Frontal cortex (tissue), 4 donors: ENCODE measurements around the gene CHST11. TPM values are rescaled to one million over a fixed set of nuclear protein-coding genes. Genes with fewer than 3 reads are reported as not detected.
"Not testable (repeated sequence)": the region's sequence is repeated elsewhere in the genome, so short reads cannot be mapped to it uniquely, and the experiment has no call there.

ENCODE experiments used
- DNase-seq, 2 donors: peaks; one replicate each; pipeline ENCODE4 v3.0.0; 2012; ENCODE audit warnings: low spot score in 2 of 2
- FAIRE-seq: peaks from 2 replicates; lab custom pipeline; 2012; peaks lifted over from hg19 to GRCh38; lab: Jason Lieb, UNC
- small RNA-seq: library from RNA; depleted of rRNA; stranded (forward); fragments of <200 nt; gene quantifications from one replicate; pipeline ENCODE3, GENCODE V24; 2014
- total RNA-seq: library from RNA; depleted of rRNA; stranded (reverse); fragments of >200 nt; gene quantifications from one replicate; pipeline ENCODE4 v1.2.3, GENCODE V29; 2014
- donor health status: control.
- donor health status: control.
- donor health status: control.

Gene CHST11
- total RNA-seq, 1 donor from 2014 or later, result 22.0 TPM

DNA sequence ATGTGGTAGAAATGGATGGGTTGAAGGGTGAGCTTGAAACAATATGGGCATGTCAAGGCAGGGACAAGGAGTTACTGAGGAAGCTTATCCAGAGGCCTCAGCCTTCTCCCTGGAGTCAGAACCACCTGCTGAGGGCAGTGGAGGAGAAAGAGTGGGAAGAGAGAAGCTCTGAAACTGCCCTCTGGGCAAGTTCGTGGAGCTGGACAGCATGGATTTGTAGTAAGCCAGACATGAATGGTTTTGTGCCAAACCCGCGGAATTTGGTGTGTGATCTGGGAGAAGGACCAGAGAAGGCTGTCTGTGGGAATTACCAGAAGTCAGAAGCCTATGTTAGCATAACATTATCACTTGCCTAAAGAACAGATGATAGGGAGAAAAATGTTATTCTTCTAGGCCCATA, 336.5 kb downstream of the CHST11 start:
- DNase-seq, result no peak
- no peak for FAIRE-seq

DNA sequence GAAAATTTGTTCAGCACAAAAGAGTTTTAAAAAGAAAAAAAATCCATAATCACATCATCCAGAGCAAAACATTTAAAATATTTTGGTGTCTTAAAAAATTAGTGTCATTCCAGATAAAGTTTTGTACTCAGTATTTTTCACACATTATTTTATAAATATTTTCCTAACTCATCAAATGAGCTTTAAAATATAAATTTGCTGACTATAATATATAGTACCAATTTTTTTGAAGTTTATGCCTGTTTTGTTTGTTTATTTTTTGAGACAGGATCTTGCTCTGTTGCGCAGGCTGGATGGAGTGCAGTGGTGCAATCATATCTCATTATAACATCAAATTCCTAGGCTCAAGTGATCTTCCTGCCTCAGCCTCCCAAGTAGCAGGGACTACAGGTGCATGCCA, 337.2 kb downstream of the CHST11 start:
- DNase-seq (no peak), FAIRE-seq (peak; percentile 83)

DNA sequence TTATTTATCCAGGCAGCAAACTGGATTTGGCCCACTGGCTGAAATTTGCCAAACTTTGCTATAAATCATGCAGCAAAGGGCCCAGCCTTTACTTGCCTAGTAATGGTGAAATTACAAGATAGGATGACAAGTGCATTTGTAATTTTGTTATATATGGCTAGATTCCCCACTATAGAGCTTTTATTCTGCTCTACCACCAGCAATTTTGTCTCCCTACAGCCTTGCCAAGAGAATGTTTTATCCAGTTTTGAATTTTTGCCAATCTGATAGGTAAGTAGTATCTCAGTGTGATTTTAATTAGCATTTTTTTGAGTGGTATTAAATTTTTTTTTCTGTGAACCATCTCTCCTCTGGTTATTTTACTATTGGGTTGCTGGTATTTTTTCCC, 339.7 kb downstream of the CHST11 start:
- FAIRE-seq, result no peak
- no peak for DNase-seq

- FAIRE-seq (no peak), DNase-seq (no peak)
These were observed 342.7 kb downstream of the CHST11 start for GRCh38 chr12:104799458-104799857.

GRCh38 chr12:104801005-104801404, 344.3 kb downstream of the CHST11 start:
- FAIRE-seq (no peak), DNase-seq (no peak)

- DNase-seq (no peak), FAIRE-seq (no peak)
These were observed 344.7 kb downstream of the CHST11 start for GRCh38 chr12:104801427-104801826.

GRCh38 chr12:104802208-104802607, 345.5 kb downstream of the CHST11 start:
- FAIRE-seq (no peak), DNase-seq (no peak)

DNA sequence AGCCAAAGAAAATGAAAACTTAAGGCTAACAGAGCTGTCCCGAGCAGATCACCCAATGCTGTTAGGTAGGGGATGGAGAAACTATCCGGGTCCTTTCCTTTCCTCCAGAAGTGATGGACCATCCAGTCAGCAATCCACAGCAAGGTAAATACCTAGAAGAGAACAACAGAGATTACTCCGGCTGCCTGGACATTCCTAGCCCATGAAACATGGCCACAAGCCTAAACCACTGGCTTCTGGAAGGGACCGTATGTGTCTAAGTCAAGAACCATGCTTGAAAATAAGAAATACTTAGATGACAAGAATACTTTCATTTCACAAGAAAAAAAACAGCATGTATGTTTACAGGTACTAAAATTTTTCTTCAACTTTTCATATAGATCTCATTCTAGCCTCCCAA, 348.4 kb downstream of the CHST11 start:
- DNase-seq, result no peak
- no peak for FAIRE-seq

- not testable (repeated sequence) for FAIRE-seq
These were observed 349.4 kb downstream of the CHST11 start for GRCh38 chr12:104806194-104806593.

GRCh38 chr12:104809251-104809650, 352.5 kb downstream of the CHST11 start:
- FAIRE-seq (no peak), DNase-seq (no peak)

More at GRCh38 chr12:104806194-104806593, 349.4 kb downstream of the CHST11 start:
- not testable (repeated sequence) for DNase-seq

DNA sequence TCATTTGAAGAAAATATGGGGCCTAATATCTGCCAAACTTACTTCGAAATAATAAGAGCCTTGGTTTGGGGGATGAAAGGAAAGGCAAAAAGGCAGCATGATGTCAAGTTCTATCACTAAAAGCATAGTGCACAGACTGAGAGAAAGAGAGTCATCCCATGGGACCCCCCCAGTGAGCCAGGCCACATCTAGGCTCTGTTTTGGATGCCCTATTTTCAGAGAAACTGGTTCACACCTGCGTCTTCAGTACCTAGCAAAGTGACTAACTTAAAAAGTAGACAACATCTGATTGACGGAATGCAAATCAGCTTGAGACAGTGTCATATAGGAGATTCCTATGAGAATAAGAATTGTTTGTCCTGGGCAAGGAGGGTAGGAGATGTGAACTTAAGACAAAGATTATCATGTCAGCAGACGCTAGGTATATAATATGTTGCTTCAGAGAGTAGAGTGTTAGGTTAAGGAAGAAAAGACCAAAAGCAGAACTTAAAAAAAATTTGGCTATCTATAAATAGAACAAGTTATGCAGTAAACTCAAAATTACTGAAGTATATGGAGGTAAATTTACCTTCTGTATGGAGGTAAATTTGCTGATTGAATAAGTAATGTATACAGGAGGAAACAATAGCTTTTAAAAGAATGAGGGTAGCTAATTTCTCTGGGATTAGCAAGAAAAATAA, 353.1 kb downstream of the CHST11 start:
- DNase-seq (no peak), FAIRE-seq (no peak)

Small RNA genes within 50 kb of the gene (small RNA-seq; reads per million reads assigned to genes)
- gene MIR3922, result 0.20 reads per million

Other genes with a start within 250 kb of the CHST11 start
- 102 TPM for gene TXNRD1, start 241.2 kb upstream of the CHST11 start, total RNA-seq
- gene EID3, start 153.2 kb upstream of the CHST11 start, total RNA-seq, result 4.5 TPM